HG03097 (cell line): ENCODE results near the gene CCDC57.

Source experiments
- ATAC-seq: cut with Tn5 transposase; IDR thresholded peaks from one replicate; pipeline ENCODE4 v1.9.1; 2021; ENCODE audit not compliant: unreplicated experiment, low FRiP score

CCDC57 gene

DNA sequence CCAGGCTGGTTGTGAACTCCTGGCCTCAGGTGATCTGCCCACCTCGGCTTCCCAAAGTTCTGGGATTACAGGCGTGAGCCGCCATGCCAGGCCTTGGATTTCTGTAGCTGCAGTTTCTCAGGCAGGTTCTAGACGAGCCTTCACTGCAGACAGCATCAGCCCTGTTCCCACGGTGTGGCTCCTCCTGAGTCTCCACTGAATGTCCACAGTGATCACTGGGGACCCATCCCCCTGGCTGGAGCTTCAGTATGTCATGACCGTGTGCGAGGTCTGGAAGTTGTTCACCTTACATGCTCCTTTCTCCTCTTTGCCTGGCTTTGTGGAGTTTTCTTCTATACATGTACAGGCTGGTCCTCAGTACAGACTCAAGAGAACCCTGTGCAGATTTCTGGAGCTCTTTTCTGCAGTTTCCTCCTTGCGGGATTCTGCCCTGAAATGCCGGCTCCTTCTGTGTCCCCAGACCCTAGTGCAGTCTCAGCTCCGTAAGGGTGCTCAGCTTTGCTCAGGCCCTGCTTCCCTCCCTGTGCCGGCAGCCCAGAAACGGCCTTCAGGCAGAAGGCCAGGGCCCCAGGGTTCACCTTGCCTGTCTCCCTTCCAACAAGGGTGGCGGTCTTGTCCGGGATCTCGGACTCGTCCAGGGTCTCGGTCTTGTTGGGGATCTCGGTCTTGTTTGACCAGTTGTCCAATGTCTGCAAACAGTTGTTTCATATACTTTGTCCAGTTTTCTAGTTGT, 100.3 kb downstream of the CCDC57 start:
- ATAC-seq, result no peak

GRCh38 chr17:82110298-82110697, 102.3 kb downstream of the CCDC57 start:
- ATAC-seq, result no peak

DNA sequence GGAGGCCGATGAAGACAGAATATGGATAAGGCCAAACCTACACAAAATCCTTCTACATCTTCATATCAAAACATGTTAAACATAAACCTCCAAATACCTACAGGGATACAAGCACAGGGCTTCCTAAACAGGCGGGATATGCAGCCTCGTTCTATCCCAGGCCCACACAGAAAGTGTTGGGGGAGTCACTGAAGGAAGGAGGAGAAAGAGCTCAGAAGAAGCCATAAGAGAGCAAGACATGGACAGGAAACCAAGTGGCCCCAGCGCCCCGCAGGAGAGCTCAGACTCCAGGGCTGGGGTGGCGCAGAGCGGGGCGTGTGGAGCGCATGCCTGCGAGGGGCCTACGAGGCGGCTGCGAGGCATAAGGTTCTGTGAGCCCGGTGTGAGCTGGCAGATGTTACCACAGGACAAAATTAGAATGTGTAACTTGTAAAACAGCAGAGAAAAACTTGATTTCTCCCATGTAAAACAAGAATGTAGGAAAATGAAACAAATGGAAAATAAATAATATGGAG, 103.6 kb downstream of the CCDC57 start:
- ATAC-seq, result no peak

DNA sequence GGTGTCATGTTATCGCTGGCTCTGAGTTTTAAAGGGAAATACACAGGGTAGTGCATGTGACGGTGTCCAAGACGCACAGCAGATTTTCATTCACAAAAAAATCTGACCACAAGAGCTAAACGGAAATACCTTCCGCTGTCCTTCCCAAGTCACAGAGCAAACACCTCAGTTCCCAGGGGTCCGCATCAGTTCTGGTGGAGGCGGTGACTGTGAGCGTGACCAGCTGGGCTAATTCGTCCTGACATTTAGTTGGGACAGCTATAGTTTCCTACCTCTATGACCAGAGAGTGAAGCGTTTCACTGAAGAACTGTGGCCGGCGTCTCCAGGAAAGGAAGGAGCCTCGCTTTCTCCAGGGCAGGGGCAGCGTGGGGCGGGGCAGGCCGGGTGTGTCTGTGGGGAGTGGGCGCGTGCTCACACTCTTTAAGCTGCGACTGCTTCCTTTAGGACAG, 104.1 kb downstream of the CCDC57 start:
- ATAC-seq, result no peak

DNA sequence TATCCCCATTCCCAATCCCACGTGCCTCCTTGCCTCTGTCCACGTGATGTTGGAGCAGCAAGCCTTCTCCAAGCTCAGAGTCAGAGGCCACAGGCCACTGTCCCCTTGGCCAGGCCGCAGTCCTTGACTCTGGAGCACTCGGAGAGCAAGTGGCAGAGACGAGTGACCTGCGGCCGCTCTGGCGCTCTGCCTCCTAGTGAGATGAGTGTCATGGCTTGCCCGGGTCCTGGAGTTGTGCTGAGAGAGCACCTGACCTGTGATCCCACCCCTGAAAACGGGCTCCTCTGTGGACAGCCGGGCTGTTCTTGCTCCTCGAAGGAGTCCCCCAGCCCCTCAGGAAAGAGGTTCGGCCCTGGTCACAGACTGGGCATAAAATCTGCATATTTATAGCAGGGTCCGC, 104.6 kb downstream of the CCDC57 start:
- no peak for ATAC-seq

GRCh38 chr17:82107341-82107860, 105.2 kb downstream of the CCDC57 start:
- no peak for ATAC-seq

- ATAC-seq, result no peak
These were observed 105.8 kb downstream of the CCDC57 start for GRCh38 chr17:82106688-82107305.

DNA sequence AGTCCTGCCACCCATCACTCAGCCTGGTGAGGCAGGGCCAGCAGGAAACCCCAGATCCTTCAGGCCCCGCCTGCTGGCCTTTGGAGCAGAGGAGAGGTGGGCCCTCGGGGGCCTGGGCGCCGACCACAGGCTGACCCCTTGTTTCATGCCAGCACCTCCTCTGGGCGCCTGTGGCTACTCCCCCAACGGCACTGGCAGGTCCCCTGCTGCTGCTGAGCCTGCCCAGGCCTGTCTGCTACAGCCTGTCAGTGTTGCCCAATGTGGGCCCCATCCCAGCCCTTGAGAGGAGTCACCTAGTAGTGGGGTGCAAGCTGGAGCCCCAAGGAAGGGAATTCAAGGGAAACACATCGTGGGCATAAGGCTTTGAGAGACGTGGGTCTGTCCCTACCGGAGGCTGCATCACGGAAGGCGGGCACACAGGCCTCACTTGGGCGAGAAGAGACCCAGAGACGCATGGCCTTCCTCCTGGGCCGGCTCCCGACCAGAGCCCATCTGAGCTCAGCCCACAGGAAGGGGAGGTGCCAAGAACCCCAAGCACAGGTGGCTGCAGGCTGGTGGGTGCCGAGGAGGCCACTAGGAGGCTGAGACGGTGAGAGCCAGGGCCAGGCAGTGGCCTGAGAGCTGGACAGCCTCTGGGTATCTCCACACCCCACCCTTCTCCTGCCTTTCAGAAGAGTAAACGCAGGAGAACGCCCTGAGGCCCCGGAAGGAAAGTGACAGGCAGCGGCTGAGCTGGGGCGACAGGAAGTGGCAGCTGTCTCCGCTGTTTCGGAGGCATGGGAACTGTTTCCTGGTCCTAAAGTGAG, 106.6 kb downstream of the CCDC57 start:
- ATAC-seq, result no peak

- ATAC-seq, result no peak
These were observed 107.2 kb downstream of the CCDC57 start for GRCh38 chr17:82105417-82105881.

DNA sequence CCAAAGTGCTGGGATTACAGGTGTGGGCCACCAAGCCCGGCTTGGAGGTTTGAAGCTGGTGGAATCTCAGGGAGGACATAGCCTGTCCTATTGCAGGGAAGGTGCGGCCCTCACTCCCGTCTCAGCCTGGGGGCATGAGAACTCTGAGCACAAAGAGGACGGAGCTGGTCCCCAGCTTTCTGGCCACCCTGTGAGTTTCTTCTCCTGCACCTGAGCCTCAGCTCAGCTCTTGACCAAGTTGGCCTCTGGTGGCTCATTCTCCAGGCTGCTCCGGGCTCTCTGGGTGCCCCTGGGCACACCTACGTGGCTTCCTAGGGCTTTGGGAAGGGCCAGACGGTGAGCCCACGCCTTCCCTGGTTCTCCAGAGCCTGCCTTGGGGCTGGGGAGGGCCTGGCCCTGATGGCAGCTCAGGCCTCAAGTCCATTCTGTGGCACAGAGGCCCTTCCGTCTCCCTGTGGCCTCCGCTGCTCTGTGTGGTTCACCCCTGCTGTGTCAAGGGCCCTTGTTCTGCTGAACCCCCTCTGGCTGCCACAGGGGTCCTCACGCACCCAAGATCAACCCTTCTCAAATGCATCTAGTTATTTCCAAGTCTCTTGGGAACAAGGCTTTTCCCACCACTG, 107.7 kb downstream of the CCDC57 start:
- ATAC-seq, result no peak

- no peak for ATAC-seq
These were observed 108.8 kb downstream of the CCDC57 start for GRCh38 chr17:82103553-82104451.

- no peak for ATAC-seq
These were observed 110.6 kb downstream of the CCDC57 start for GRCh38 chr17:82101767-82102679.

DNA sequence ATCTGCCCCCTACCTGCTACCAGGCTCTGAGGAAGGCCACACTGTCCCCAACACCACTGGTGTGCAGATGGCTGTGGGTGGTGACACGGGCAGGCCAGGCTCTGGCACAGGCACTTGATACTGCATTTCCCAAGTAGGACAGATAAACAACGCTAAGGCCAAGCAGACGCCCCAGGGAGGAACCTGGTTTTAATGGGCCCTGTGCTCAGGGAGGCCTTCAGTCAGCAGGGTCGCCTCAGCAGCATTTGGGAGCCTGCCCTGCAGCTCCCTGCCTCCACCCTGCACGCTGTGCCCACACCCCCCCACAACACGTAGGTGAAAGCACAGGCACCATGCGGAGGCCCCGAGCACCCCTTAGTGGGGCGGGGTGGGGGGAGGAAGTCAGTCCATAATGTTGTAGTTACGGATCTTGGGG, 111.3 kb downstream of the CCDC57 start:
- ATAC-seq, result no peak

- no peak for ATAC-seq
These were observed 111.9 kb downstream of the CCDC57 start for GRCh38 chr17:82100502-82101298.

DNA sequence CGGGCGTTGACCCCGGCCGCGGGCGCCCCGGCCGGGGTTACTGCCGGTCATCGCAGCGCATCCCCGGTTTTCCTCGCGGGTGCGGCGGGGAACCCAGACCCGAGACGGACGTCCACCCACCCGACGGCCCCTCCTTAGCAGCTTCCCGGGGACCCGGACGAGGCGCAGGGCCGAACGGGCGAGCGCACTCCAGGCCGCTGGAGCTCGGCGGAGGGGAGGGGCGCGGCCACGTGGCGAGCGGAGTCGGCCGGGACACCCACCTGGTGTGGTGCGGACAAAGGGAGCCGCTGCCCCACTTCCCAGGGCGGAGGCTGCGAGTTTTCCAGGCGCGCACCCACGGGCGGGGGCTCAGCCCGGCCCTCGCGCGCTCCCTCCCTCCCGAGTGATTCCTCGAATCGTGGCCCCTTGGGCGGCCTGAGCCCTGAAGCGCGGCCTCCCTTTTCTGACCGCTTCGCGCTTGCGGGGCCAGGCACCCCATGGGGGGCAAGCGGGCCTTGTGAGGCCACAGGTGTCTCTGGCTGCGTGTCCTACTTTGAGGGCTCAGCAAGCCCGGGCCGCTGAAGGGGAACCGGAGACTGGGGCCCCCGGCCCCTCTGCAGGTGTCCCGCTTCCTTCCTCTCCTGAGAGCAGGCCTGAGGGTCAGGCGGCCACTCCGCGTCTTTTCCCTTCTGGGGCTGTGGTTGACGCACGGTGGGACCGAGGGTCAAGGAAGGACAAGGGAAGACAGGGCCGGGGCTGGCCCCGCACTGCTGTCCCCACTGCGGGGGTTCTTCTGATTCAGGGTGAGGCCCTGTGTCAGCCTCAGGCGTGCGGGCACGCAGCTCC, 113.5 kb downstream of the CCDC57 start:
- ATAC-seq, result peak; percentile 9

DNA sequence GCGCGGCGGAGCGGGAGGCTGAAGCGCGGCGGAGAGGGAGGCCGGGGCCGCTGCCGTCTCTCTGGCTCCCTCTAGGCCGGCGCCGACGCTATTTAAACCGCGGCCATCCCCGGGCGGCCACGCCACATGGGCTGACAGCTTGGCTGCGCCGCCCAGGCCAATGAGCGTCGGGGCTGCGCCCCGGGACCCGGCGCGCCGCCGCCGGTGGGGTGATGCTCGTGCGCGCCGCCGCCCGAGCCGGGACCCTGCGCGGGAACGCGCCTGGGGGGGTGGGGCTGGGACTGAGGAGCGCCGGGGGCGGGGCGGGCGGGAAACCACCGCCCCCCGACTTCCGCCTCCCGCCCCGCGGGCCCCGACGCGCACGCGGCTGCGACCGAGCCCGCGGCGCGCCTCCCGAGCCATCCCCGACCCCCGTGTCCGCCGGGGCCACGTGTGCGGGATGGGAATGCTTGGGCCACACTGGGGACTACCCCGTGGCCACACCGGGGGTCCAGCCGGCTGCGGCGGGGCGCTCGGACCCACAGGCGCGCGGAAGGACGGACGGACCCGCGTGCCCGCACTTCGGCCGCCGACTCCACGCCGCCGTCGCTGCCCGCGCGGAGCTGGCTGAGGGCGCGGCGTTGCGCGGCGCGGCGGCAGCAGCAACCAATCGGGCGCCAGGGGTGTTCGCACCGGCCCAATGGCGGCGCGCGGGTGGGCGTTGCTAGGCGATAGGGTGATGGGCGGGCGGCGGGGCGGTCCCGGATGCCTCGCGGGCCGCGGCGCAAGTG, 114.3 kb downstream of the CCDC57 start, which contains the start of gene FASN:
Gene FASN (minus strand): TSS at position 68 of the 770 bp plus-strand sequence. CDS start 1,791 bp downstream, outside the sequence.
- ATAC-seq, result peak; percentile 63
